ENCODE measurements around the gene PMIS2.
A peak's percentile ranks its signal among the peaks of the same experiment; 100 is the strongest.

PMIS2 gene

GRCh38 chr19:35585848-35586247, at the start of gene PMIS2:
TSS of gene PMIS2 (plus strand) at chr19:35586173. CDS start at chr19:35586260, 87 bp downstream.
- no peak for DNase-seq (ENCODE audit: low read depth)

DNA sequence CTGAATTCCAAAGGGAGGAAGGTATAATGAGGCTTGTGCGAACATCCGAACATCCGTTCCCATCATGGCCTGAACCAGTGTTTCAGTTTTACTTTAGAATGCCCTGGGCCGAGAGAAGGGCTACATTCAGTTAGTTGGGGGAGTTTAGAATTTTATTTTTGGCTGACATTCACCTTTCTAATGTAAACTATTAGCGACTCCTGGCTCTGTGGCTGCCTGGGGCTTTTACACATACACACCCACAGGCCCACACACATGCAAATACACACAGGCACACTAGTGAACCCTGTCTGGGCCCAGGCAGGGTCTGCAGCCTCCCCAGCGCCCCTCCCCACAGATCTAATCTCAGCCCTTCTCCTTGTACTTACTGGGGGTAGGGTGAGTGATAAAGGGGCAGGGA, 46.7 kb upstream of the PMIS2 start:
- no peak for DNase-seq (ENCODE audit: low read depth)

DNA sequence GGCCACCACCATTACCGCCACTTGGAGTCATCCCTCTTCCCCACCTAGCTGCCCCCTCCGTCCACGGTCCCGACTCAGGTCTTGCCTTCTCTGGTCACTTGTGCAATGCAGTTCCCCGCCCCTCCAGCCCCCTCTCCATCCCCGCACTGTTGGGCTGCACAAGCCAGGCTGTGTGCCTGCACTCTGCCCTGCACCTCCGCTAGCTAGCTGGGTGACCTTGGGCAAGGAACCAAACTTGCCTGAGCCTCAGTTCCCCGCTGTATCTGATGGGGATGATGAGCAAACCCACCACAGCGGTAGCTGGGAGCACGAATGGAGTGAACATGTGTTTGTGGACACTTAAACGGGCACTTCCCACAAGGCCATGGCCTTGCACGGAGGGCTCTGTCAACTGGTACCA, 46.1 kb upstream of the PMIS2 start:
- no peak for DNase-seq (ENCODE audit: low read depth)

GRCh38 chr19:35540356-35540927, 45.5 kb upstream of the PMIS2 start:
- no peak for DNase-seq (ENCODE audit: low read depth)

- no peak for DNase-seq (ENCODE audit: low read depth)
Measured at GRCh38 chr19:35542209-35542608, 43.8 kb upstream of the PMIS2 start.

- no peak for DNase-seq (ENCODE audit: low read depth)
Measured at GRCh38 chr19:35543280-35544109, 42.5 kb upstream of the PMIS2 start.

- DNase-seq (ENCODE audit: low read depth) = no peak
Measured at GRCh38 chr19:35544110-35544802, 41.7 kb upstream of the PMIS2 start.

- DNase-seq (ENCODE audit: low read depth) = peak; percentile 79
Measured at GRCh38 chr19:35545001-35545854, 40.7 kb upstream of the PMIS2 start, which contains the start of gene TMEM147. TSS of gene TMEM147 (plus strand) at chr19:35545626. CDS start at chr19:35545740, 114 bp downstream.

GRCh38 chr19:35545855-35546381, 40.1 kb upstream of the PMIS2 start:
- DNase-seq (ENCODE audit: low read depth) = peak; percentile 66

GRCh38 chr19:35546532-35546931, 39.4 kb upstream of the PMIS2 start:
- no peak for DNase-seq (ENCODE audit: low read depth)

DNA sequence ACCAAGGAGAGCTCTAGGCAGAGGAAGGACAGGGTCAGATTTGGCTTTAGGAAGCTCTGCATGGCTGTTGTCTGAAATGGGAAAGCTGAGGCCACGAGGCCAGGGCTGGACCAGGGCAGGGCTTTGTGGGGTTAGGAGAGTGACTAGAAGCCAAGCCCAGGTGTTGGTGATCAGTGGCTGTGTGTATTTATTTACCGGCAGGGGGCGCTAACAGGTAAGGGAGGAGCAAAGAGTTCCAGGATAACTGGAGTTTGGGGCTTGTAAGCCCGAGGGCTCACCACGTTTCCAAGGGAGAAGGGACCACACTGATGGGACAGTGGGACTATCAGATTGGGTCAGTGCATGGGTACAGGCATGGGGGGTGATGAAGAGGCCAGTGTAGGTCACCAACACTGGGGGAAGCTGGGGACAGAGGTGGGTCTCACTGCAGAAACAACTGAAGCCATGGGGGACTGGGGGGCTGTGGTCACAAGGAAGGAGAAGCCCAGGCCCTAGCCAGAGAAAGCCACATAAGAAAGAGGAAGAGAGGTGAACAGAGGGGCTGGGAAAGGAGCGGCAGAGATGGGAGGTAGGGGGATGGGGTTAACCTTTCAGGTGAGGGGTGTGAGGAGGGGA, 36.7 kb upstream of the PMIS2 start:
- DNase-seq (ENCODE audit: low read depth) = peak; percentile 33

DNA sequence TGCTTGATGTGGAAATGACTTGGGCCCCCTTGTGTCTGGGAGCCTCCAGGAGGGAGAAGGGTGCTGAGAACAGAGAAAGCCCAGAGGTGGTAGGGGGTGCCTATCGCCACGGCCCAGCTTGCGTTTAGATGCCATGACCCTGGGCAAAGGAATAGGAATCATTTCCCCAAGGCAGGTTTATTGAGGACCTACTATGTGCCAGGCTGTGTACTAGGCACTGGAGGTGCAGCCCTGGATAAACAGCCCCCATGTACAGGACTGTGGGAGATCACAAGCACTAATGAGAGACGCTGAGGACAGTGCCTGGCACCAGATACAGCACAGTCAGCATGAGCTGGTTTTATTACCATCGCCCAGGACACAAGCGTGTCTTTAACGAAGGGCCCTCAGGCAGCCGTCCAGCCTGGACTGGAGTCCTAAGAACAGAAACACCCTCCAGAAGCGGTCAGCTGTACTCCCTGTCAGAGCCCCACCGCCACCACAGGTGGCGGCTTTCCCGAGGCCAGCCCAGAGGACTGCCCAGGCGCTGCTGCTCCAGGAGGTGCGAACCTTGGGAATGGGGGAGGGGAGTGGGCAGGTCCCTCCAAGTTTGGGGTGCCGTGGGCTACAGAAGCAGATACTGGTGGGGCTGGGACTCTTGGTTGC, 36.0 kb upstream of the PMIS2 start:
- no peak for DNase-seq (ENCODE audit: low read depth)

DNA sequence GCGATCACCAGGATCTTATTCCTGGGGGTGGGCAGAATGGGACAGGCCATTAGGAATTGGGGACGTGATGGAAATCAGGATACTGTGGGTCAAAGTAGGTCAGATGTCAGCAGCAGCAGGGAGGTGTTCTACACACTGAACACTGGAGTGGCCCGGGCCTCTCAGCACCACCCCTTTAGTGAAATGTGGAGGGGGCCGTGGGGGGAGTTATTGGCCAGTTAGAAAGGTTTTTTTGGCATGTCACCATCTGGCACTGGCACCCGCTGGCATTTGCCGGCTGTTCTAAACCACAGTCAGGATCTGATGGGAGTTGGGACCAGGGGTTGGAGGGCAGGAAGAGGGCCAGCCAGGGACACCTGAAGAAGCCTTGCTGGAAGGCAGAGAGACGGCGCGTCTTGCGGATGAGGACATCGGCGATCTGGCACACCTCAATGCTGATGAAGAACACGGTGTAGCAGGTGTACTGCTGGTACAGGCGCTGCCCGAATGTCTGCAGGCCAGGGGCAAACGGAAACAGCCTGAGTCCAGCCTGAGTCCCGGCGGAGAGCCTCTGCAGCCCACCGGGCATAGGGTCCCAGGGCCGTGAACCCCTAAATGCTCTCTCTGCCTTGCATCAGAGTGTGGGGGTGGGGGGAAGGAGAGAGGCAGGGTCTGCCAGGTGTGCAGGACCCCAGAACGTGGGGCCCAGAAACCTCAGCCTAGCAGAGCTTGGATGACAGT, 34.7 kb upstream of the PMIS2 start:
- no peak for DNase-seq (ENCODE audit: low read depth)

GRCh38 chr19:35552534-35553384, 33.2 kb upstream of the PMIS2 start:
- no peak for DNase-seq (ENCODE audit: low read depth)

GRCh38 chr19:35553385-35554000, 32.5 kb upstream of the PMIS2 start:
- no peak for DNase-seq (ENCODE audit: low read depth)

DNA sequence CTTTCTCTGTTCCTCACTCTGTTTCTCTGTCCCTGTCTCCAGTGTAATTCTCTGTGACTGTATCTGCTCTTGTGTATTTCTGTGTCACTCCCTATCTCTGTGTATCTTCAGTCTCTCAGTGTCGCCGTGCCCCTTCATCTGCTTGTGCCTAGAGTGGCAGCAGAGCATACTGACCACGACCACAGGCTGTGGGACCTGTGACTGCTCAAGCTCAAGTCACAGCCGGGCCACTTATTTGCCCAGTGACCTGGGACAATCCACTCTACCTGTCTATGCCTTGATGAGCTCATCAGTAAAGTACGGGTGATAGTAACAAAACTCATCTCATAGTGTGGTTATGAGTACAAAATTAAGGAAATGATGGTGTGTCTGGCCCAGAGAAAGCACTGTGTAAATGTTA, 31.9 kb upstream of the PMIS2 start:
- DNase-seq (ENCODE audit: low read depth) = no peak

- DNase-seq (ENCODE audit: low read depth) = no peak
Measured at GRCh38 chr19:35555301-35556005, 30.5 kb upstream of the PMIS2 start.

GRCh38 chr19:35556025-35556590, 29.9 kb upstream of the PMIS2 start:
- DNase-seq (ENCODE audit: low read depth) = no peak
